GM18867 (cell line): ENCODE data around the gene CLDN7.
"Not testable (repeated sequence)": the region's sequence is repeated elsewhere in the genome, so short reads cannot be mapped to it uniquely, and the experiment has no call there.

Experiments used
- ATAC-seq: cut with Tn5 transposase; IDR thresholded peaks from one replicate; pipeline ENCODE4 v1.9.1; 2021; ENCODE audit warnings: mild to moderate bottlenecking, moderate library complexity; ENCODE audit not compliant: unreplicated experiment

Gene CLDN7

GRCh38 chr17:7256766-7257456 lies 5.4 kb downstream of the CLDN7 start:
- ATAC-seq: no peak

GRCh38 chr17:7254511-7254910 lies 7.8 kb downstream of the CLDN7 start:
- no peak for ATAC-seq

- no peak for ATAC-seq
Observed at GRCh38 chr17:7253082-7253481, 9.2 kb downstream of the CLDN7 start.

DNA sequence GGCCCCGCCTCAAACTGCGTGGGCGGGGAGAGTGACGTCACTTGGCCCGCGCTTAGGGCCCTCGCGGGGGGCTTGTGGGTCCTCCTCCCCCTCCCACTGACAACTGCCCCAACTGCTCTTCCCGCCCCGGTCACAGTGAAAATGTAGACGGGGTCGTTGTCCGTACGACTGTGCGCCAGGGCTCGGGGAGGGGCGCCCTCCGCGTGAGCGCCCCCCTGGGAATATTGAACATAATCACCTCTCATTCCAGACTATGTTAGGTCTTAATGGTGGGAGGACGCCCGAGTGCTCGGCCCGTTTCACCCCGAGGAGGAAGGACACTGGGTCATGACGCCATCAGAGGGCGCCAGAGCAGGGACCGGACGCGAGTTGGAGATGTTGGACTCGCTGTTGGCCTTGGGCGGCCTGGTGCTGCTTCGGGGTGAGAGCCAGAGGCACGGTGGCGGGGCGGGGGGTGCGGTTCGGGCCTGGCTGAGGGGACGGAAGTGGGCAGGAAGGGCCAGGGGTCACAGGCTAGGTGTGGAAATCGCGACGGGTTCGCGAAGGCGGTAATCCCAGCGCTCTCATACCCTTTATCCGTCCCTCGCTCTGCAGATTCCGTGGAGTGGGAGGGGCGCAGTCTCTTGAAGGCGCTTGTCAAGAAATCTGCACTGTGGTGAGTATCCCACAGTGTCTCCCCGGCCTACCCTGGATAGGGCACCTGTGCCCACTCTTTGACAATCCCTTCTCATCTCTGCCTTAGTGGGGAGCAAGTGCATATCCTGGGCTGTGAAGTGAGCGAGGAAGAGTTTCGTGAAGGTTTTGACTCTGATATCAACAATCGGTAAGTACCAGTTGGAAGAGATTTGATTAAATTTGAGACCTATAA lies 9.9 kb downstream of the CLDN7 start, which contains the start of gene ELP5:
ELP5 (plus strand) TSS at position 40 of the 868 bp plus-strand sequence; CDS start at position 376, 336 bp downstream.
- ATAC-seq: peak; percentile 47

DNA sequence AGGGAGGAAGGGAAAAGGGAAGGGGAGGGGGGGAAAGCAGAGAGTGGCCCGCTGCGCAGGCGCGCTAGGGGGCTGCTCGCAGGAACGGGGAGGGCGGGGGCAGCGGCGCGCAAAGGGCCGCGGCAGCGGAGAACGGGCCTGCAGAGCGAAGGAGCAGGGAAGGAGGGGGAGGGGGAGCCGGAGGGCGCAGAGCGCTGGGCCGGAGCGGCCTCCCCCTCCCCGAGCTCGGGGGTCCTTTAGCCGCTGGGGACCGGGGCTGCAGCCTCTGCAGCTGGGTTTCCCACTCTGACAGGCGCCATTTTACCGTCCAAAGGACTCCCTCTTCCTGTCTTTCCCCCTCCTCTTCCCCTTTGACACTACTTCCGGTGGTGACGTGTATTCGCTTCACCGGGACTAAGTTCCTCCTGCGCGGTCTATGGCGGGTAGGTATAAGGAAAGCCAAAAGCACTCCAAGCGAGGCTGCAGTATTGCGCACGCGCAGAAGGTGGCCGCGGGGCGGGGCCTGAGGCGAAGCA lies 10.6 kb downstream of the CLDN7 start, which contains the start of gene CTDNEP1:
CTDNEP1 (minus strand) TSS at position 74 of the 515 bp plus-strand sequence. CDS start 438 bp downstream, outside the sequence.
- ATAC-seq: peak; percentile 80

- ATAC-seq: no peak
Observed at GRCh38 chr17:7250695-7251627, 11.3 kb downstream of the CLDN7 start.

DNA sequence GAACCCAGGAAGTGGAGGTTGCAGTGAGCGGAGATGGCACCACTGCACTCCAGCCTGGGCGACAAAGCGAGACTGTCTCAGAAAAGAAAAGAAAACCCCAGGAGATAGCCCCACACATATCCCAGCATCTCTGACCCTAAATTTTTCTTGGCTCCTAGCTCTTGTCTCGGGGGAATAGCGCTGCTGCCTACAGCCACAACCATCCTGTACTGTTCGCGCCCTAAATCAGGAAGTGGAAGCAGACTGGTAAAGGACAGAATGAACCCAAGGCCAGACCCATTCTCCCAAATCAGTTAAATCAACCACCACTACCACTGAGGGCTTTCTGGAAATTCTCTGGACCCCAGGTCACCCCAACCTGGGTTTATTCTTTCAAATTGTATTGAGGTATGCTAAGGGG lies 12.4 kb downstream of the CLDN7 start:
- no peak for ATAC-seq

DNA sequence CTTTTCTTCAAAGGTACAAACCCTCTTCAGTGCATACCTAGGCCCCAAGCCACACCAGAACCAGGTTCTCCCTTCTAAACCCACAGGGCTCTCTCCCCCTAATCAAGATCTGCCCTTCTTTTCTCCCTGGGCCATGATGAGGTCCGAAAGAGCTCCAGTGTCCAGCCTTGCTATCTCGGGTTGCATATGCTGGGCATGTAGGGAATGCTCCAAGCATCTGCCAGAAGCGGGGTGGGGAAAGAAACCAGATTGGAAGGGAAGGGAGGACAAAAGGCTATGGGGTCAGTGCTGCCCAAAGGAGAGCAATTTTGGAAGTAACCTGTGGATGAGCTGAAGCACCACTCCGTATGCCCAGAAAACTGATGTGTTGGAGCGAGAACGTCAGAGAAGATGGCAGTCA lies 13.1 kb downstream of the CLDN7 start:
- no peak for ATAC-seq

- no peak for ATAC-seq
Observed at GRCh38 chr17:7248796-7249195, 13.5 kb downstream of the CLDN7 start.

- ATAC-seq: no peak
Observed at GRCh38 chr17:7246779-7247178, 15.5 kb downstream of the CLDN7 start.

DNA sequence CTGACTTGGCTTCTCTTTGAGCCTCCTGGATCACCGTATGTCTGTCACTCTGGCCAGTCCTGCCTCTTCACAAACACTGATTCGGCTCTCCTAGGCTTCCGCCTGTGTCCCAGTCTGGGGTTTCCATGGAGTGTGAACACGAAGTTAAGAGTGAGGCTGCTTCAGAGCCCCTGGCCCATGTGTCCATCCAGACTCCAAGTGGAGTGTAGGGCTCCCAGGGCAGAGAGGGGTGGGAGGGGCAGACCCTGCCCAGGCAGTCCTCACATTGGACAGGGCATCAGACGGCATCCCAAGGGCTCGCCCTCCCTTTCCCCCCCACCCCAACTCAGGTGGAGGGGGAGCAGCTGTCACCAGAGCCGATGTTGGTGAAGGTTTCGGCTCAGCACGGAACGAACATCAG lies 18.4 kb downstream of the CLDN7 start:
- not testable (repeated sequence) for ATAC-seq

DNA sequence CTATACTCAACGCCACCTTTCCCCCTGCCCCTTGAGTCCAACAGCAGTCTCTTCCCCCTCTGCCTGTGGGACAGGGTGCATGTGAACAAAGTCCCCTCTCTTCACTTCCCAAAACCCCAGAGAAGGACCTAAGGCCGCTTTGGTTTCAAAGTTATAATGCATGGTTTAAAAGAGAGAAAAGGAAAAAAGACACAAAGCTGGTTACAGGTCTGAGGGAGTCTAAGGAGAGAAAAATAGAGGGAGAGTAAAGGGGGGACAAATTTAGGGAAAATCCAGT lies 18.9 kb downstream of the CLDN7 start:
- no peak for ATAC-seq

- ATAC-seq: peak; percentile 40
Observed at GRCh38 chr17:7242717-7243452, 19.4 kb downstream of the CLDN7 start.

DNA sequence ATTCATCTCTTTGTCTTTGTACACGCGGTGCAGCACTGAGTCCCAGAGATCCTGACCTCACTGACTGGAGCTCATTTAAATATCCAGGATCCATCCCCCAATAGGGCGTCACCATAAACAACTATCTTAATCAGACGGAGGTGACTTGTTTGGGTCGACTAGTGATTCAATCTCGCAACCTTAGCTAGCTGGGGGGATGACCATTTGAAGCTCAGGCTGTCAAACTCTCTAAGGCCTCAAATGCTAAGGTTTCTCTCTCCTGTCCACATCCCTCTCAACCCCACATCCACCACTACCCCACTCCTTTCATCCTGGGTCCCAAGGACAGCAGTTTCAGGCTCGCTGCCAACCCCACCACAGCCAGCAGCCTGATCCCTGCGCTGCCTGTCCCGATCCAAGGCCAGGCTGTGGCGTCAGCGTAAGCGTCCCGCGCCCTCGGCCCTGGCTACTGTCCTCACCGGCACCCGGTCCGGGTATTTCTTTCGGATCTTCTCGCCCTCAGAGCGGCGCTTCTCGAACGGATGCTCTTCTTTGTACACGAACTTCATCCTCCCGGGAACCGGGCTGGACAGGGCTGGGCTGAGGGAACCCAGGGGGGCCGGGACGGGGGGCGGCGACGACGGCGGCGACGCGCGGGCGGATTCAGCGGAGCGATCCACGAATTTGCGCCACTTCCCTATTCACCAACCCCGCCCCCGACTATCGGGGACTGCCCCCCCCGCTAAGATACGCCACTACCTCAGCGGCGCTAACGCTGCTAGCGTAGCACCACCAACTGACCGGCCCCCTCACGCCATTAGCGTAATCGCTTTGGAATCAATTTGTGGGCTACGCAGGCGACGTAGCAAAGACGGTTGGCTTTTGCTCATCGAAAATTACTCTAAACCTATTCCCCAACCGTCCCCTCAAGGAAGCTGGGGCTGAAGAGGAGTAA lies 20.2 kb downstream of the CLDN7 start, which contains the start of gene GABARAP:
GABARAP (minus strand) TSS at position 667 of the 934 bp plus-strand sequence; CDS start at position 548, 119 bp downstream.
- ATAC-seq: peak; percentile 32

DNA sequence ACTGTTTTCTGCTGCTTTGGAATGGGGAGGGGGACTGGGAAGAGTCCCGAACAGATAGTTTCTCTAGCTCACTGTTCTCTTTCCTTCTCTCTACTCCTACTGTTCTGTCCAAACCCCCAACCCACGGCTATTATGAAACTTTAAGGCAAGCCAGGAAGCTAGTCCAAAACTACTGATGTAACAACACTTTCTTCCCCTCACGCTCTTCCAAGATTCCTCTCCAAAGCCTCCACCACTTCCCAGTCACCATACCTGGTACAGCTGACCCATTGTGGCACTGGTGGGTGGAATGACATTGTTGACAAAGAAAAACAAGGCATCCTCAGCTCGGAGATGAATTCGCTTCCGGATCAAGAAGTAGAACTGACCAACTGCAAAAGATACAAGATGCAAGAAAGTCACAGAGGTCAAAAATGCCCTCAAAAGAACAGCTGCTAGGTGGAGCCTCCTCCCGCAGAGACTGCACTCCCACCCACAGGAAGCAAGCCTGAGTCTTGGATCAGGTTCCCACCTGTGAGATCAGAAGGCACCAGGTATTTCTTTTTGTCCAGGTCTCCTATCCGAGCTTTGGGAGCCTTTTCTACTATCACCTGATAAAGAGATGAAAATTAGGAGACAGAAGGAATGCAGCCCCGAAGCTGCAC lies 21.1 kb downstream of the CLDN7 start:
- no peak for ATAC-seq

DNA sequence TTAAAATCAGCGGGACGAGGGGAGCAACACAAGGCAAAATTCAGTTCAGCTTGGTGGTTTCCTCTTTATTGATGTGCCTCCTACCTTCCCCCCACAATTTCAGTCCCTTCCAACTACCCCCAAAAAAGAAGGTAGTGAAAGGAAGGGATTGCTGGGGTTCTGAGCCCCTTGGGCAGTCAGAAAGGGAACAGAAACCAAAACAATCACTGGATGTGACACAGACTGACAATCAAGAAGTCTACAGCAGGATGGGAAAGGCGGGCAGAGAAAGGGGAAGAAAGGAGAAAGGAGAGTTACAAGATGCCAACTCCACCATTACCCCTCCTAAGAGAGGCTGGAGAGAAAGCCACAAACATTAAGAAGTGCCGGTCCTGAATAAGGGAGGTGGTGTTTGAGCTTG lies 21.9 kb downstream of the CLDN7 start:
- no peak for ATAC-seq

- peak; percentile 52 for ATAC-seq
Observed at GRCh38 chr17:7239091-7240027, 22.9 kb downstream of the CLDN7 start, which contains the start of gene PHF23. TSS of gene PHF23 (minus strand) at chr17:7239457. CDS start at chr17:7239279, 178 bp downstream.
